GM12864 (cell line): ENCODE results near the gene IL1R2.

Experiments used
- DNase-seq: peaks from one replicate; pipeline ENCODE4 v3.0.0-alpha.2; 2011; ENCODE audit warnings: low read depth
- H3K4me3 ChIP-seq: 2 replicates; pipeline ENCODE4 v1.5.1; 2011; ENCODE audit warnings: mild to moderate bottlenecking, low read depth, low read length, control low read depth
- TF ChIP-seq, protein P1 (sequence below): IDR thresholded peaks from 2 replicates; pipeline ENCODE4 v1.5.1; 2011; ENCODE audit warnings: low read depth, mild to moderate bottlenecking, moderate library complexity, low read length, control low read depth, inconsistent platforms; ENCODE audit errors: missing control alignments

The IL1R2 gene

DNA sequence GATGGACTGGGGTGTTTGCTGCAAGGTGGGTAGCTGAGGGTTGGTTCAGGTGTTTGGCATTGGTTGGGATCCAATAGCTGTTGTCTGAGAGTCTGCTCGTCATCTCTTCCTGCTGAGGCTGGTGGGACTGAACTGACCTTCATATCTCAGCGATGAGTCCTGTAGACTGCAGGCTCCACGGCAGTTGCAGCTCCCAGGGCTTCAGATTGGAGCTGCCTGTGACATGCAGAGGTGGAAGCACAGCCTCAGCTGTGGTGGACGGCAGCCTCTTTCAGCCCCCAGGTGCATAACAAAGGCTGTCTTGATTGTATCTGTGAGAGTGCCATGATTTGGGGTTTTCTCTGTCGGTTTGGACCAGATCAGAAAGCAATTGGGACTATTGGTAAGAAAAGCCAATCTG lies 3.9 kb upstream of the IL1R2 start:
- no peak for DNase-seq
- TF ChIP-seq, protein P1, sequence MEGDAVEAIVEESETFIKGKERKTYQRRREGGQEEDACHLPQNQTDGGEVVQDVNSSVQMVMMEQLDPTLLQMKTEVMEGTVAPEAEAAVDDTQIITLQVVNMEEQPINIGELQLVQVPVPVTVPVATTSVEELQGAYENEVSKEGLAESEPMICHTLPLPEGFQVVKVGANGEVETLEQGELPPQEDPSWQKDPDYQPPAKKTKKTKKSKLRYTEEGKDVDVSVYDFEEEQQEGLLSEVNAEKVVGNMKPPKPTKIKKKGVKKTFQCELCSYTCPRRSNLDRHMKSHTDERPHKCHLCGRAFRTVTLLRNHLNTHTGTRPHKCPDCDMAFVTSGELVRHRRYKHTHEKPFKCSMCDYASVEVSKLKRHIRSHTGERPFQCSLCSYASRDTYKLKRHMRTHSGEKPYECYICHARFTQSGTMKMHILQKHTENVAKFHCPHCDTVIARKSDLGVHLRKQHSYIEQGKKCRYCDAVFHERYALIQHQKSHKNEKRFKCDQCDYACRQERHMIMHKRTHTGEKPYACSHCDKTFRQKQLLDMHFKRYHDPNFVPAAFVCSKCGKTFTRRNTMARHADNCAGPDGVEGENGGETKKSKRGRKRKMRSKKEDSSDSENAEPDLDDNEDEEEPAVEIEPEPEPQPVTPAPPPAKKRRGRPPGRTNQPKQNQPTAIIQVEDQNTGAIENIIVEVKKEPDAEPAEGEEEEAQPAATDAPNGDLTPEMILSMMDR: no peak
- H3K4me3 ChIP-seq: no peak overlapping the region

DNA sequence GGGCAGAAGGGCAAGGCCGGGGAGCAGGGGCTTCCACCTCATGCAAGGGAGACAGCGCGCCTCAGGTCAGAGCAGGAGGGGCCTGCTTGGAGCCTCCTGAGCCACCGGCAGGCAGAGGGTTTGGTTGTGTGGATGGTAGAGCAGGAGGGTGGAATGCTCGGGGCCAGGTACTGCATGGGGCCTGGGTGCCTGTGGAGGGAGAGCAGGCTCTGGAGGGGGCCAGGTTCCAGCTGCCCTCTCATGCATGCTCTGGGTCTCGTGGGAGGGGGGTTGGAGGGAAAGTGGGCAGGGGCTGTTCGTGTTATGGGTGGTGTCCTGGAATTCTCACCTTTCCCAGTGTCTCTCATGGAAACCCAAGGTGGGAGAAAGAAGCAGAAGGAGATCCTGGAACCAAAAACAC lies 3.2 kb upstream of the IL1R2 start:
- TF ChIP-seq, protein P1: no peak
- no peak for DNase-seq
- H3K4me3 ChIP-seq: no peak overlapping the region

DNA sequence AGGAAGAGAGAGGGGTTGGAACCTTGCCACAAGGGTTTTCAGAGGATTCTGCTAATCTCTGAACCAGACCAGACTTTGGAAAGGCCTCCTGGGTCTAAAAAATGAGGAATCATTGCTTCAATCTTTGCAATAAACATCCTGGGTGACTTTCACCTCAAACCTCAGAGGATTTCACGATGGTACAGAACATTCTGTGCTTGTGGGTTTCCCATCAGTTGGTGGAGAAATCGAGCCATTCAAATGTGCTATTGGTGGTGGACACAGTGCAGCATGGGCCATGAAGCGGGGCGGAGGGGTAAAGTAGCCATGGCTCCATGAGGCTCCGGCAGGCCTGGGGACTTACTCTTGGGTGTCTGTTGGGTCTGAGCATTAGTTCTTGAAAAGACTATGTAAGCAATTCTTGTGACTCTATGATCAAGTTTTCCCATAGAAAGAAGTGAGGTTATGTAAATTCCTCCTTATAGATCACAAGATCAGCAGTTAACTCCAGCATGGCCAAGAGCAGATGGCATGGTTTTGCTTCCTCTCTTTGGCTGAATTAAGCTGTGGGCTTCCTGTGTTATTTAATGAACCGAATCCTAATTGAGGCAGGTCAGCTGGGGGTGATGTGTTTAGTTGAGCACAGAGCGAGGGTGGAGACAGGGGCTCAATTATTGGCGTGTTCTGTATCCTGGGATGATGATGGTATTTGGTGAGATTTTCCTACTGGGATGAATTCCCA lies 1.9 kb upstream of the IL1R2 start:
- H3K4me3 ChIP-seq: no peak overlapping the region
- DNase-seq: no peak
- TF ChIP-seq, protein P1: no peak

DNA sequence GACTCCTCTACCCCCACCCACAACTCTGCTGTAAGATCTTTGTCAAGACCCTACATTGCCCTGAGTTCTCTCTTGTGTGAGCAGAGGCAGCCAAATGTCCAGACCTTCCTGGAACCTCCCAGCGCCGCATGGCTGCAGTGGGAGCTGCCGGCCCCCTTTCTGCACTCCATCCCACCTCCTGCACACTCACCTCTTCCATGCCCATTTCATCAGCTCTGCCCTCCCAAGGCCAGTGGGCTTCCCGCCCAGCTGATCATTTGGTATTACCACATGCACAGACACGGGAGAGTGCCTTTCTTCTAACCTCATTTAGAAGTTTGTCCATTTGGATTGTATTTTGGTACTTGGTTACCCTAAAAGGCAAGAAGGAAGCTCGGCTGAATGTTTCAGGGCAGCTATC lies 2.0 kb downstream of the IL1R2 start:
- no peak overlapping the region for H3K4me3 ChIP-seq
- no peak for DNase-seq
- TF ChIP-seq, protein P1: no peak

DNA sequence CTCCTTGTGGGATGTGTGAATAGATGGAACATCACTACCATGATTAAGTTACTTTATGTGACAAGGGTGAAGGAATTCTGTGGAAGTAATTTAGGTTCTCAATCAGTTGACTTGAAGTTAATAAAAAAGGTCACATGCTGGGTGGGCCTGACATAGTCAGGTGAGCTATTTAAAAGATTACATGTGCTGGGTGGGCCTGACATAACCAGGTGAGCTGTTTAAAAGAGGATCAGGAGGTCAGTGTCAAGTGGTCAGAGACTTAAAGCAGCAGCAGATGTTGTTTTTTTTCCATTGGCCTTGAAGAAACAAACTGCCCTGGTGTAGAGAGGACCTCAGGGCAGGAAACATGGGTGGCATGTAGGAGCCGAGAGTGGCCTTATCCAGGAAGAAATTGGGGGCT lies 3.3 kb downstream of the IL1R2 start:
- no peak overlapping the region for H3K4me3 ChIP-seq
- TF ChIP-seq, protein P1: no peak
- DNase-seq: no peak

DNA sequence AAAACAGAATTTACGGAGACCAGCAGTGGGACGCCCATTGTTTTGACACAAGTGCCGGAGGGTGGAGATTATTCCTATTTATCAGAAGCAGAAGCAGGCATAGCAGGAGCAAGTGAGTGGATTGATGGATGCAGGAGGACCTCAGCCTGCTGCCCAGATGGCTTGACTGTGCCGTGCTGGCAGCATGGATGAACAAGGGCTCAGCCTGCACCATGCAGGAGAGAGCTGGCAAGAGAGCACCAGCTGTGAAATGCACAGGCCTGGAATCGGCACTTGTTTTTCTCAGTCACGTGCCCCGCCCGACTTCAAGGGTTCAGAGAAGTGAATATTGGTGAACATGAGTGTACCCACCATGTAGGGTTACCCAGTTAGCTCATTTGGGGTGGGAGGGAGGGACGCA lies 4.0 kb downstream of the IL1R2 start:
- TF ChIP-seq, protein P1: no peak
- H3K4me3 ChIP-seq: no peak overlapping the region
- no peak for DNase-seq

DNA sequence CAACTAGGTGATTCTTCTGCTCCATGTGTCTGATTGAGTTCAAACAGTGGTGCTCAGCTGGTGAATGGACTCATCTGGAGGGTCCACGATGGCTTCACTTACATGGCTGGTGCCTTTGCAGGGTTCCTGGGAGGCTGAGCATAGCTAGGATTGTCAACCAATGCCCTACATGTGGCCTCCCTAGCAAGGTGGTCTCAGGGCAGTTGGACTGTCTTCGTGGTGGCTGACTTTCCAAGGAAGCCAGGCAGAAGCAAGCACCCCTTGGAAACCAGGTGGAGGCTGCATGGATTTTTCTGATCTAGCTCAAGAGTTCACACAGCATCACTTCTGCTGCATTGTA lies 6.8 kb downstream of the IL1R2 start:
- DNase-seq: no peak
- TF ChIP-seq, protein P1: no peak
- H3K4me3 ChIP-seq: no peak overlapping the region
